Stimulated activated CD4-positive, alpha-beta T cell treated with anti-CD3 and anti-CD28 coated beads, Interleukin-15, amount 100 ng/mL, for 48 hours (primary cell): ENCODE measurements around the gene CAMK2B.
"Not testable (repeated sequence)": the region's sequence is repeated elsewhere in the genome, so short reads cannot be mapped to it uniquely, and the experiment has no call there.

Experiments used
- DNase-seq, 2 donors: peaks; one replicate each; pipeline ENCODE4 v3.0.0-alpha.2; 2020; ENCODE audit warnings: low read depth in 2 of 2

The CAMK2B gene

GRCh38 chr7:44193011-44193802 is 132.2 kb downstream of the CAMK2B start:
- no peak for DNase-seq

GRCh38 chr7:44191171-44191570 is 134.2 kb downstream of the CAMK2B start:
- DNase-seq, result no peak

- DNase-seq, result no peak
Measured at GRCh38 chr7:44189993-44190872, 135.2 kb downstream of the CAMK2B start.

GRCh38 chr7:44189286-44189992 is 136.0 kb downstream of the CAMK2B start, which contains the start of gene GCK:
Gene GCK, minus strand, starts transcription at chr7:44189439. Its CDS starts 486 bp downstream, at chr7:44188953.
- no peak for DNase-seq

- no peak for DNase-seq
Measured at GRCh38 chr7:44188480-44189225, 136.7 kb downstream of the CAMK2B start.

- DNase-seq, result no peak
Measured at GRCh38 chr7:44187636-44188416, 137.6 kb downstream of the CAMK2B start.

GRCh38 chr7:44186736-44187135 is 138.7 kb downstream of the CAMK2B start:
- DNase-seq, result no peak

GRCh38 chr7:44185729-44186128 is 139.7 kb downstream of the CAMK2B start:
- DNase-seq, result no peak

GRCh38 chr7:44184873-44185446 is 140.4 kb downstream of the CAMK2B start:
- no peak for DNase-seq

- DNase-seq, result no peak
Measured at GRCh38 chr7:44184206-44184872, 141.1 kb downstream of the CAMK2B start.

- DNase-seq, result no peak
Measured at GRCh38 chr7:44183386-44183785, 142.0 kb downstream of the CAMK2B start.

- DNase-seq, result no peak
Measured at GRCh38 chr7:44182827-44183226, 142.6 kb downstream of the CAMK2B start.

GRCh38 chr7:44180631-44181030 is 144.8 kb downstream of the CAMK2B start:
- no peak for DNase-seq

GRCh38 chr7:44177570-44178131 is 147.7 kb downstream of the CAMK2B start:
- DNase-seq, result no peak

GRCh38 chr7:44176486-44176885 is 148.9 kb downstream of the CAMK2B start:
- no peak for DNase-seq

- no peak for DNase-seq
Measured at GRCh38 chr7:44175730-44176129, 149.7 kb downstream of the CAMK2B start.

- DNase-seq, result not testable (repeated sequence)
Measured at GRCh38 chr7:44174694-44174948, 150.8 kb downstream of the CAMK2B start.

GRCh38 chr7:44173911-44174693 is 151.3 kb downstream of the CAMK2B start:
- no peak for DNase-seq
